HEK293T (cell line): ENCODE data around the gene CD99.

Experiments
- ELF4 ChIP-seq: fragments of 450-650 bp; IDR thresholded peaks from 2 replicates; pipeline ENCODE4 v1.6.1; 2017; ENCODE audit warnings: antibody characterized with exemption
- FOXA1 ChIP-seq: fragments of 450-650 bp; IDR thresholded peaks from 2 replicates; pipeline ENCODE4 v1.6.1; 2016; ENCODE audit warnings: mild to moderate bottlenecking
- FOXK2 ChIP-seq: fragments of 450-650 bp; IDR thresholded peaks from 2 replicates; pipeline ENCODE4 v1.6.1; 2016; ENCODE audit warnings: mild to moderate bottlenecking
- FOXM1 ChIP-seq: fragments of 450-650 bp; IDR thresholded peaks from 2 replicates; pipeline ENCODE4 v1.6.1; 2017; ENCODE audit warnings: mild to moderate bottlenecking, borderline replicate concordance
- NFRKB ChIP-seq: fragments of 450-650 bp; IDR thresholded peaks from 2 replicates; pipeline ENCODE4 v1.6.1; 2016; ENCODE audit warnings: mild to moderate bottlenecking, moderate library complexity
- PKNOX1 ChIP-seq: fragments of 450-650 bp; IDR thresholded peaks from 2 replicates; pipeline ENCODE4 v1.6.1; 2016
- TARDBP ChIP-seq: fragments of 450-650 bp; IDR thresholded peaks from 2 replicates; pipeline ENCODE4 v1.6.1; 2016

GRCh38 chrX:2652106-2652505, 39.0 kb upstream of the CD99 start:
- no peak for TF ChIP-seq NFRKB
- TF ChIP-seq PKNOX1, result no peak
- TF ChIP-seq FOXM1, result no peak
- no peak for TF ChIP-seq FOXA1
- no peak for TF ChIP-seq ELF4
- no peak for TF ChIP-seq FOXK2
- TF ChIP-seq TARDBP, result no peak
